ENCODE measurements around the gene MED12.

DNA sequence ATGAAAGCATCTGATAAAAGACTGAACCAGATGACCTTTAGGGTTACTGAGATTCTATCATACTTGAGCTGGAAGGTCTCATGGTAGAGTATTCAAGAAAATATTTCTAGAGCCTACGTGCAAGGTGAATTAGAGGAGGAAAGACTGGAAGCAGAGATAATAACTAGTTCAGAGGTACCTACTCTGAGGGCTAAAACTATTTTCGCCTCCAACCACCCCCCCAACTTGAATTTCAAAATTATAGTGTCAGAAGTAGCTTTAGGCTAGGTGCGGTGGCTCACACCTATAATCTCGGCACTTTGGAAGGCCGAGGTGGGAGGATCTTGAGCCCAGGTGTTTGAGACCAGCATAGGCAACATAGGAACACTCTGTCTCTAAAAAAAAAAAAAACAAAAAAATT lies 57.1 kb downstream of the MED12 start:
- TF ChIP-seq GATA3 (IDR thresholded peaks at IDR 0.05; ENCODE audit: low read depth, low read length): no peak
- no peak for TF ChIP-seq GATA2 (IDR thresholded peaks at IDR 0.05; ENCODE audit: low read depth, low read length)
